SK-N-SH (cell line): ENCODE data around the gene ACAT2. TPM values are rescaled to one million over a fixed set of nuclear protein-coding genes. Genes with fewer than 3 reads are reported as not detected.

Source experiments
- CTCF ChIA-PET: fragments of 300-600, 350-600 bp; formaldehyde crosslinking; extraction: SDS; loops from one replicate; lab custom pipeline; 2021; lab: Yijun Ruan, JAX
- POLR2A ChIA-PET: fragments of 350-600 bp; sonication (Branson Sonifier 250); formaldehyde crosslinking; extraction: SDS; loops from one replicate; lab custom pipeline; 2020; ENCODE audit warnings: antibody characterized with exemption, inconsistent platforms; lab: Yijun Ruan, JAX
- DNase-seq: peaks from one replicate; pipeline ENCODE4 v3.0.0; 2012
- H2AFZ ChIP-seq: fragments of 200-600 bp; sonication (generic); 2 replicates; pipeline ENCODE4 v1.8.1; 2016; ENCODE audit warnings: antibody characterized with exemption, mild to moderate bottlenecking, low read depth
- H3F3A ChIP-seq: fragments of 200-600 bp; sonication (generic); replicated peaks from 2 replicates; pipeline ENCODE3; 2016; ENCODE audit warnings: antibody characterized with exemption, mild to moderate bottlenecking; ENCODE audit not compliant: insufficient read depth
- H3K27ac ChIP-seq, 2 experiments: fragments of 200-500 bp in 1 of 2; fragments of 200-600 bp in 1 of 2; sonication (Bioruptor generic) in 1 of 2; sonication (generic), shearing (Covaris generic) in 1 of 2; 2 replicates each; pipeline versions ENCODE4 v1.5.1 to v1.6.1; 2014 to 2016; ENCODE audit warnings: low read depth in 2 of 2, inconsistent platforms in 1 of 2, low read length in 1 of 2, mild to moderate bottlenecking in 1 of 2, mixed read lengths in 1 of 2
- H3K27me3 ChIP-seq: fragments of 200-600 bp; sonication (generic), shearing (Covaris generic); 2 replicates; pipeline ENCODE4 v1.6.1; 2016; ENCODE audit warnings: mixed run types; ENCODE audit not compliant: insufficient read depth
- H3K36me3 ChIP-seq, 2 experiments: fragments of 200-500 bp in 1 of 2; fragments of 200-600 bp in 1 of 2; sonication (Bioruptor generic) in 1 of 2; sonication (generic) in 1 of 2; replicated peaks in 1 of 2; 2 replicates each; pipeline versions ENCODE3 to v1.5.1; 2014 to 2016; ENCODE audit warnings: low read length in 1 of 2, mild to moderate bottlenecking in 1 of 2; ENCODE audit not compliant: insufficient read depth in 2 of 2, control insufficient read depth in 1 of 2
- H3K4me1 ChIP-seq, 2 experiments: fragments of 200-500 bp in 1 of 2; fragments of 200-600 bp in 1 of 2; sonication (Bioruptor generic) in 1 of 2; sonication (generic), shearing (Covaris generic) in 1 of 2; 2 replicates each; pipeline versions ENCODE4 v1.5.1 to v1.6.1; 2014 to 2016; ENCODE audit warnings: low read depth in 1 of 2, low read length in 1 of 2, mixed run types in 1 of 2; ENCODE audit not compliant: insufficient read depth in 2 of 2, control insufficient read depth in 1 of 2
- H3K4me2 ChIP-seq: fragments of 200-600 bp; sonication (generic), shearing (Covaris generic); 2 replicates; pipeline ENCODE4 v1.6.1; 2017; ENCODE audit warnings: mixed run types
- H3K4me3 ChIP-seq, 2 experiments: fragments of 200-500 bp in 1 of 2; fragments of 200-600 bp in 1 of 2; sonication (Bioruptor generic) in 1 of 2; sonication (generic), shearing (Covaris generic) in 1 of 2; 2 replicates each; pipeline versions ENCODE4 v1.5.1 to v1.8.1; 2014 to 2016; ENCODE audit warnings: low read depth in 2 of 2, inconsistent platforms in 1 of 2, low read length in 1 of 2, mild to moderate bottlenecking in 1 of 2, mixed read lengths in 1 of 2, moderate library complexity in 1 of 2
- H3K79me2 ChIP-seq: fragments of 200-600 bp; sonication (generic); 2 replicates; pipeline ENCODE4 v1.8.1; 2017; ENCODE audit warnings: mild to moderate bottlenecking; ENCODE audit not compliant: insufficient read depth
- H3K9ac ChIP-seq: fragments of 200-600 bp; sonication (generic); 2 replicates; pipeline ENCODE4 v1.6.1; 2017; ENCODE audit warnings: mixed run types
- H3K9me2 ChIP-seq: fragments of 200-600 bp; sonication (generic); 2 replicates; pipeline ENCODE4 v1.6.1; 2017; ENCODE audit warnings: mixed run types
- H3K9me3 ChIP-seq: fragments of 200-600 bp; sonication (generic); 2 replicates; pipeline ENCODE4 v1.6.1; 2017; ENCODE audit warnings: mixed run types, mild to moderate bottlenecking, moderate library complexity
- H4K20me1 ChIP-seq: fragments of 200-600 bp; sonication (generic); 2 replicates; pipeline ENCODE4 v1.6.1; 2017; ENCODE audit warnings: mild to moderate bottlenecking, mixed run types; ENCODE audit not compliant: insufficient read depth
- CTCF ChIP-seq: fragments of 200-600 bp; sonication (generic); IDR thresholded peaks from 2 replicates; pipeline ENCODE4 v1.6.1; 2017; ENCODE audit warnings: antibody characterized with exemption, mild to moderate bottlenecking, moderate library complexity
- EP300 ChIP-seq, 2 experiments: IDR thresholded peaks; 2 replicates each; pipeline versions ENCODE4 v1.4.0 to v1.6.1; 2012; ENCODE audit warnings: borderline replicate concordance in 1 of 2, low read depth in 1 of 2, low read length in 1 of 2
- EZH2phosphoT487 ChIP-seq: fragments of 200-600 bp; sonication (generic); IDR thresholded peaks from 2 replicates; pipeline ENCODE4 v1.6.1; 2017; ENCODE audit warnings: low read depth, mixed run types, mild to moderate bottlenecking, antibody characterized with exemption, moderate library complexity, borderline replicate concordance
- FOSL2 ChIP-seq: IDR thresholded peaks from 2 replicates; pipeline ENCODE4 v1.4.0; 2012; ENCODE audit warnings: low read depth, mild to moderate bottlenecking, moderate library complexity, borderline replicate concordance
- FOXJ3 ChIP-seq: sonication (generic); formaldehyde crosslinking; IDR thresholded peaks from 2 replicates; pipeline ENCODE4 v1.5.1; 2020; ENCODE audit warnings: mild to moderate bottlenecking, missing genetic modification reagents
- FOXM1 ChIP-seq: IDR thresholded peaks from 2 replicates; pipeline ENCODE4 v1.4.0; 2012; ENCODE audit warnings: low read depth, mild to moderate bottlenecking
- GABPA ChIP-seq: IDR thresholded peaks from 2 replicates; pipeline ENCODE4 v1.4.0; 2012; ENCODE audit warnings: low read depth, mild to moderate bottlenecking
- NFIC ChIP-seq: IDR thresholded peaks from 2 replicates; pipeline ENCODE4 v1.4.0; 2012; ENCODE audit warnings: borderline replicate concordance
- RFX5 ChIP-seq: IDR thresholded peaks from 2 replicates; pipeline ENCODE4 v1.6.1; 2012; ENCODE audit warnings: mild to moderate bottlenecking, improper control_type of control experiment, low read length
- TAF1 ChIP-seq: IDR thresholded peaks from 2 replicates; pipeline ENCODE4 v1.6.1; 2012; ENCODE audit warnings: low read depth, mild to moderate bottlenecking, low read length, moderate library complexity, borderline replicate concordance
- TCF12 ChIP-seq: IDR thresholded peaks from 2 replicates; pipeline ENCODE4 v1.4.0; 2012
- TEAD4 ChIP-seq: IDR thresholded peaks from 2 replicates; pipeline ENCODE4 v1.4.0; 2012; ENCODE audit warnings: mild to moderate bottlenecking, borderline replicate concordance; ENCODE audit not compliant: insufficient read depth
- USF2 ChIP-seq: fragments of 150-350 bp; IDR thresholded peaks from 2 replicates; pipeline ENCODE4 v1.6.1; 2017; ENCODE audit warnings: antibody characterized with exemption, low read length, low read depth, borderline replicate concordance
- YY1 ChIP-seq: IDR thresholded peaks from 2 replicates; pipeline ENCODE4 v1.4.0; 2012; ENCODE audit warnings: low read depth, mild to moderate bottlenecking
- WGBS: methylation state at CpG from one replicate; pipeline ENCODE4 v1.1.6; 2017; ENCODE audit warnings: low lambda C conversion rate; 5-methylcytosine and 5-hydroxymethylcytosine counted together
- polyA plus RNA-seq, 3 experiments: library from polyadenylated mRNA; depleted of rRNA; stranded (reverse); fragments of >200 nt; gene quantifications; 2 replicates each; pipeline ENCODE4 v1.2.3, GENCODE V29; 2012
- TF ChIP-seq, protein P1 (sequence below): IDR thresholded peaks from 2 replicates; pipeline ENCODE4; 2012

The ACAT2 gene
- polyA plus RNA-seq, 1 of the 3 experiments (the other 2 are of a cell fraction) = 13.1 TPM

- Histone ChIP-seq H3K4me3 (no peak overlapping the region), H3K9ac (no peak overlapping the region), H3K79me2 (no peaks in the 10 kb centered on the region), H2AFZ (no peak overlapping the region), H3K27me3 (no peaks in the 10 kb centered on the region), H3K36me3 (peaks cover 0 to 2% of the 10 kb centered on the region in 2 experiments), H3F3A (no peaks in the 10 kb centered on the region), H4K20me1 (no peaks in the 10 kb centered on the region), H3K9me3 (no peaks in the 10 kb centered on the region), H3K27ac (no peak overlapping the region), H3K4me2 (no peak overlapping the region), H3K4me1 (no peaks in the 10 kb centered on the region), H3K9me2 (no peaks in the 10 kb centered on the region)
- WGBS = 81% methylated on average over 10 of the region's 10 CpGs
- TF ChIP-seq CTCF = no peak
- TF ChIP-seq, protein P1, sequence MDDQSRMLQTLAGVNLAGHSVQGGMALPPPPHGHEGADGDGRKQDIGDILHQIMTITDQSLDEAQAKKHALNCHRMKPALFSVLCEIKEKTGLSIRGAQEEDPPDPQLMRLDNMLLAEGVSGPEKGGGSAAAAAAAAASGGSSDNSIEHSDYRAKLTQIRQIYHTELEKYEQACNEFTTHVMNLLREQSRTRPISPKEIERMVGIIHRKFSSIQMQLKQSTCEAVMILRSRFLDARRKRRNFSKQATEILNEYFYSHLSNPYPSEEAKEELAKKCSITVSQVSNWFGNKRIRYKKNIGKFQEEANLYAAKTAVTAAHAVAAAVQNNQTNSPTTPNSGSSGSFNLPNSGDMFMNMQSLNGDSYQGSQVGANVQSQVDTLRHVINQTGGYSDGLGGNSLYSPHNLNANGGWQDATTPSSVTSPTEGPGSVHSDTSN = no peak
- no peak for TF ChIP-seq YY1
- TF ChIP-seq FOXJ3 (CRISPR knock-in tag) = no peak
- POLR2A ChIA-PET = no interaction called here
- DNase-seq = no peak
- CTCF ChIA-PET = no interaction called here
These were observed 42.7 kb downstream of the ACAT2 start for GRCh38 chr6:159804504-159804903.

GRCh38 chr6:159805440-159806020 is 43.7 kb downstream of the ACAT2 start:
- CTCF ChIA-PET = no interaction called here
- no peak overlapping the region for H2AFZ ChIP-seq
- no peak overlapping the region for H3K9ac ChIP-seq
- H3K4me2 ChIP-seq = no peak overlapping the region
- no peak for DNase-seq
- POLR2A ChIA-PET = no interaction called here
- TF ChIP-seq TEAD4 (no peak), FOXM1 (no peak), GABPA (no peak), EZH2phosphoT487 (no peak), TAF1 (no peak), FOSL2 (no peak), EP300 (IDR thresholded peaks at IDR 0.05; ENCODE audit: borderline replicate concordance in 1 of 2, low read depth in 1 of 2, low read length in 1 of 2) (no peak), USF2 (no peak), TCF12 (no peak), NFIC (no peak), RFX5 (no peak)
- H3K27me3 ChIP-seq = no peaks in the 10 kb centered on the region
- H4K20me1 ChIP-seq = no peaks in the 10 kb centered on the region
- WGBS = 87% methylated on average over 6 of the region's 6 CpGs
- no peaks in the 10 kb centered on the region for H3F3A ChIP-seq
- H3K36me3 ChIP-seq = no peaks in the 10 kb centered on the region
- no peak overlapping the region for H3K4me3 ChIP-seq
- no peaks in the 10 kb centered on the region for H3K79me2 ChIP-seq
- H3K27ac ChIP-seq = no peak overlapping the region
- H3K9me2 ChIP-seq = no peaks in the 10 kb centered on the region
- H3K9me3 ChIP-seq = no peaks in the 10 kb centered on the region
- no peaks in the 10 kb centered on the region for H3K4me1 ChIP-seq
